GM15510 (cell line): ENCODE data around the gene ZNF599.

Experiments used
- POLR2A ChIP-seq: IDR thresholded peaks from 3 replicates; pipeline ENCODE4 v1.6.1; 2011; ENCODE audit warnings: borderline replicate concordance; ENCODE audit not compliant: insufficient read length; ENCODE audit errors: extremely low read depth

The ZNF599 gene

GRCh38 chr19:34715357-34715756, 57.7 kb downstream of the ZNF599 start:
- no peak for TF ChIP-seq POLR2A

- TF ChIP-seq POLR2A, result no peak
These were observed 59.8 kb downstream of the ZNF599 start for GRCh38 chr19:34713262-34713637.

GRCh38 chr19:34712395-34713261, 60.4 kb downstream of the ZNF599 start:
- TF ChIP-seq POLR2A, result no peak

- TF ChIP-seq POLR2A, result no peak
These were observed 61.1 kb downstream of the ZNF599 start for GRCh38 chr19:34711890-34712289.
